T-helper 9 cell (primary cell): Measurements from ENCODE around the gene TAPT1.
"Not testable (repeated sequence)": the region's sequence is repeated elsewhere in the genome, so short reads cannot be mapped to it uniquely, and the experiment has no call there.

Experiments used
- DNase-seq: peaks from one replicate; pipeline ENCODE4 v3.0.0-alpha.2; 2020
- total RNA-seq, 2 donors: gene quantifications; one replicate each; lab custom pipeline; 2026; lab: John Stamatoyannopoulos, UW

Gene TAPT1
- total RNA-seq = 42.4 to 50.9 reads per million in 2 donors

- peak; percentile 71 for DNase-seq
Observed at GRCh38 chr4:16225863-16226815, at the start of gene TAPT1. Gene TAPT1, minus strand, starts transcription at chr4:16226471. Its CDS starts 14 bp downstream, at chr4:16226457.

- no peak for DNase-seq
Observed at GRCh38 chr4:16271411-16271810, 45.1 kb upstream of the TAPT1 start.

GRCh38 chr4:16270454-16271328 is 44.4 kb upstream of the TAPT1 start:
- DNase-seq = no peak

- DNase-seq = not testable (repeated sequence)
Observed at GRCh38 chr4:16269742-16270453, 43.6 kb upstream of the TAPT1 start.

GRCh38 chr4:16269240-16269639 is 43.0 kb upstream of the TAPT1 start:
- no peak for DNase-seq

- no peak for DNase-seq
Observed at GRCh38 chr4:16268290-16268689, 42.0 kb upstream of the TAPT1 start.

GRCh38 chr4:16267639-16268038 is 41.4 kb upstream of the TAPT1 start:
- DNase-seq = no peak

- DNase-seq = no peak
Observed at GRCh38 chr4:16265820-16266219, 39.5 kb upstream of the TAPT1 start.

GRCh38 chr4:16264798-16265197 is 38.5 kb upstream of the TAPT1 start:
- no peak for DNase-seq

- no peak for DNase-seq
Observed at GRCh38 chr4:16263056-16263455, 36.8 kb upstream of the TAPT1 start.

GRCh38 chr4:16262188-16262587 is 35.9 kb upstream of the TAPT1 start:
- no peak for DNase-seq

GRCh38 chr4:16261313-16261878 is 35.1 kb upstream of the TAPT1 start:
- no peak for DNase-seq

GRCh38 chr4:16259889-16260246 is 33.6 kb upstream of the TAPT1 start:
- DNase-seq = no peak

GRCh38 chr4:16259241-16259888 is 33.1 kb upstream of the TAPT1 start:
- DNase-seq = no peak

GRCh38 chr4:16257611-16258010 is 31.3 kb upstream of the TAPT1 start:
- no peak for DNase-seq

- DNase-seq = no peak
Observed at GRCh38 chr4:16256343-16256742, 30.1 kb upstream of the TAPT1 start.

- DNase-seq = no peak
Observed at GRCh38 chr4:16255730-16256129, 29.5 kb upstream of the TAPT1 start.

- DNase-seq = no peak
Observed at GRCh38 chr4:16253127-16253960, 27.1 kb upstream of the TAPT1 start.

- no peak for DNase-seq
Observed at GRCh38 chr4:16250661-16251365, 24.5 kb upstream of the TAPT1 start.

GRCh38 chr4:16248605-16249004 is 22.3 kb upstream of the TAPT1 start:
- DNase-seq = no peak
